GM23338 (cell line): ENCODE results near the gene TUBB. TPM values are rescaled to one million over a fixed set of nuclear protein-coding genes. Genes with fewer than 3 reads are reported as not detected.

Experiments used
- ATAC-seq: fragments of 200-7000 bp; cut with Tn5 transposase; 3 replicates; pipeline ENCODE4 v1.9.1; 2020
- DNase-seq: peaks from one replicate; pipeline ENCODE4 v3.0.0-alpha.2; 2015; ENCODE audit warnings: low spot score
- H2AFZ ChIP-seq: fragments of 200-600 bp; sonication (generic); 2 replicates; pipeline ENCODE4 v1.8.0; 2016; ENCODE audit warnings: antibody characterized with exemption, mild to moderate bottlenecking, moderate library complexity
- H3F3A ChIP-seq: fragments of 200-600 bp; sonication (generic); replicated peaks from 2 replicates; pipeline ENCODE4 v1.8.0; 2017; ENCODE audit warnings: antibody characterized with exemption, mixed run types, low read depth
- H3K27ac ChIP-seq: fragments of 200-600 bp; sonication (generic); 2 replicates; pipeline ENCODE4 v1.6.1; 2016; ENCODE audit warnings: low read depth
- H3K27me3 ChIP-seq: fragments of 200-600 bp; sonication (generic); 2 replicates; pipeline ENCODE4 v1.8.0; 2016; ENCODE audit warnings: mild to moderate bottlenecking, mixed run types, moderate library complexity; ENCODE audit not compliant: insufficient read depth
- H3K36me3 ChIP-seq: fragments of 200-600 bp; sonication (generic); 2 replicates; pipeline ENCODE4 v1.8.0; 2016; ENCODE audit warnings: mild to moderate bottlenecking; ENCODE audit not compliant: insufficient read depth
- H3K4me1 ChIP-seq: fragments of 200-600 bp; sonication (generic); 2 replicates; pipeline ENCODE4 v1.8.0; 2016; ENCODE audit warnings: mild to moderate bottlenecking, moderate library complexity; ENCODE audit not compliant: insufficient read depth
- H3K4me2 ChIP-seq: fragments of 200-600 bp; sonication (generic); 2 replicates; pipeline ENCODE4 v1.7.1; 2017; ENCODE audit warnings: mixed run types
- H3K4me3 ChIP-seq: fragments of 200-600 bp; sonication (generic); 2 replicates; pipeline ENCODE4 v1.6.1; 2016; ENCODE audit warnings: mixed run types
- H3K79me2 ChIP-seq: fragments of 200-600 bp; sonication (generic); replicated peaks from 2 replicates; pipeline ENCODE4 v1.8.0; 2017; ENCODE audit warnings: mild to moderate bottlenecking; ENCODE audit not compliant: insufficient read depth
- H3K9me2 ChIP-seq: fragments of 200-600 bp; sonication (generic); 2 replicates; pipeline ENCODE4 v1.8.0; 2017; ENCODE audit not compliant: insufficient read depth
- H4K20me1 ChIP-seq: fragments of 200-600 bp; sonication (generic); replicated peaks from 2 replicates; pipeline ENCODE4 v1.8.0; 2017; ENCODE audit warnings: mild to moderate bottlenecking; ENCODE audit not compliant: insufficient read depth
- H3K27ac Mint-ChIP-seq: 2 replicates; pipeline ENCODE4 v1.8.0; 2020; ENCODE audit warnings: inconsistent platforms, mild to moderate bottlenecking, moderate library complexity, mixed read lengths
- H3K27me3 Mint-ChIP-seq: 3 replicates; pipeline ENCODE4 v1.8.0; 2022; ENCODE audit warnings: low read depth, mild to moderate bottlenecking, moderate library complexity, mixed read lengths, inconsistent platforms; ENCODE audit not compliant: insufficient read depth, poor library complexity
- H3K36me3 Mint-ChIP-seq: 3 replicates; pipeline ENCODE4 v1.8.0; 2021; ENCODE audit warnings: low read depth, mild to moderate bottlenecking, inconsistent platforms, moderate library complexity, mixed read lengths
- H3K4me1 Mint-ChIP-seq: 3 replicates; pipeline ENCODE4 v1.8.0; 2020; ENCODE audit warnings: mild to moderate bottlenecking, inconsistent platforms, mixed read lengths
- H3K4me3 Mint-ChIP-seq: 3 replicates; pipeline ENCODE4 v1.8.0; 2021; ENCODE audit warnings: moderate library complexity, mild to moderate bottlenecking, inconsistent platforms, mixed read lengths
- H3K9me3 Mint-ChIP-seq: 3 replicates; pipeline ENCODE4 v1.8.0; 2020; ENCODE audit warnings: moderate library complexity, mild to moderate bottlenecking, inconsistent platforms, mixed read lengths
- CREB1 ChIP-seq: fragments of 250-450 bp; sonication (Bioruptor Pico); IDR thresholded peaks from 2 replicates; pipeline ENCODE4 v1.5.0; 2020; ENCODE audit warnings: low read depth, mild to moderate bottlenecking, moderate library complexity
- EZH2 ChIP-seq: fragments of 200-600 bp; sonication (generic); IDR thresholded peaks from one replicate; pipeline ENCODE4 v1.8.0; 2017; ENCODE audit warnings: antibody characterized with exemption, mild to moderate bottlenecking, low read depth; ENCODE audit not compliant: unreplicated experiment
- EZH2phosphoT487 ChIP-seq: fragments of 200-600 bp; sonication (generic); IDR thresholded peaks from one replicate; pipeline ENCODE4 v1.8.1; 2018; ENCODE audit warnings: antibody characterized with exemption; ENCODE audit not compliant: unreplicated experiment
- JUNB ChIP-seq: IDR thresholded peaks from one replicate; pipeline ENCODE4 v1.6.1; 2016; ENCODE audit warnings: antibody characterized with exemption; ENCODE audit not compliant: unreplicated experiment
- NANOG ChIP-seq: IDR thresholded peaks from 2 replicates; pipeline ENCODE4 v1.6.1; 2016; ENCODE audit warnings: antibody characterized with exemption, borderline replicate concordance
- POLR2AphosphoS5 ChIP-seq: IDR thresholded peaks from 2 replicates; pipeline ENCODE4 v1.6.1; 2016; ENCODE audit warnings: antibody characterized with exemption, low read depth
- STAT1 ChIP-seq: IDR thresholded peaks from one replicate; pipeline ENCODE4 v1.6.1; 2016; ENCODE audit warnings: antibody characterized with exemption; ENCODE audit not compliant: unreplicated experiment
- ZNF114 ChIP-seq: fragments of 250-450 bp; sonication (Bioruptor Pico); IDR thresholded peaks from 2 replicates; pipeline ENCODE4 v1.5.0; 2020; ENCODE audit warnings: mild to moderate bottlenecking, moderate library complexity
- ZNF331 ChIP-seq: fragments of 250-450 bp; sonication (Bioruptor Pico); IDR thresholded peaks from 2 replicates; pipeline ENCODE4 v1.5.0; 2020; ENCODE audit warnings: low read depth, mild to moderate bottlenecking, moderate library complexity
- polyA plus RNA-seq: library from polyadenylated mRNA; unstranded; fragments of >200 nt; fragmentation: Nextera tagmentation; extraction: Ambion mirVana; gene quantifications from 2 replicates; pipeline ENCODE4 v1.2.1, GENCODE V29; 2016
- total RNA-seq: library from RNA; depleted of rRNA; stranded (reverse); fragments of >200 nt; shearing (Covaris generic); gene quantifications from 2 replicates; pipeline ENCODE4 v1.2.3, GENCODE V29; 2014
- TF ChIP-seq, protein P1 (sequence below), 2 experiments: fragments of 200-600 bp in 1 of 2; sonication (generic) in 1 of 2; conservative IDR thresholded peaks; 2 replicates each; pipeline versions ENCODE4 v1.5.1 to v1.6.1; 2016 to 2017; ENCODE audit warnings: antibody characterized with exemption in 2 of 2, low read depth in 2 of 2, mild to moderate bottlenecking in 2 of 2, moderate library complexity in 1 of 2
- TF ChIP-seq, protein P2 (sequence below): IDR thresholded peaks from one replicate; pipeline ENCODE4 v1.6.1; 2018; ENCODE audit warnings: antibody characterized with exemption; ENCODE audit not compliant: unreplicated experiment
- TF ChIP-seq, protein P3 (sequence below): IDR thresholded peaks from 2 replicates; pipeline ENCODE4 v1.6.1; 2016; ENCODE audit warnings: antibody characterized with exemption
- TF ChIP-seq, protein P4 (sequence below): fragments of 250-450 bp; sonication (Bioruptor Pico); IDR thresholded peaks from 2 replicates; pipeline ENCODE4 v1.5.0; 2020; ENCODE audit warnings: mild to moderate bottlenecking, moderate library complexity

Gene TUBB
- total and polyA plus RNA-seq, 2 experiments from 2014 or later, result 1,041 to 1,704 TPM

DNA sequence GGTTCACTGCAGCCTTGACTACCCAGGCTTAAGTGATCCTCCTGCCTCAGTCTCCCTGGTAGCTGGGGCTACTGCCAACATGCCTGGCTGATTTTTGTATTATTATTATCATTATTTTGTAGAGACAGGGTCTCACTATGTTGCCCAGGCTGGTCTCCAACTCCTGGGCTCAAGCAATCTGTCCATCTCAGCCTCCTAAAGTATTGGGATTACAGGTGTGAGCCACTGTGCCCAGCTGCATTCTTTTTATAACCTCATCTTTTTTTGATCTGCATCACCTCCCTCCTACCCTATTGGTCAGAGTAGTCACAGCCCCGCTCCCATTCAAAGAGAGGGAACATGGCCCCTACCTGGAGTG, 47.8 kb downstream of the TUBB start:
- DNase-seq (no peak), ATAC-seq (no peak)
- H4K20me1 ChIP-seq, result no peaks in the 10 kb centered on the region
- peaks cover 60% of the 10 kb centered on the region for H3K4me1 Mint-ChIP-seq
- no peaks in the 10 kb centered on the region for H3K27me3 ChIP-seq
- H3K79me2 ChIP-seq, result no peaks in the 10 kb centered on the region
- peaks cover 38% of the 10 kb centered on the region for H3K4me1 ChIP-seq
- no peak overlapping the region for H3K27ac ChIP-seq
- H3K36me3 ChIP-seq, result no peaks in the 10 kb centered on the region
- H3K27me3 Mint-ChIP-seq, result peaks cover 17% of the 10 kb centered on the region
- H3K27ac Mint-ChIP-seq, result no peak overlapping the region
- no peaks in the 10 kb centered on the region for H3F3A ChIP-seq
- H3K4me3 ChIP-seq, result no peak overlapping the region
- H3K9me3 Mint-ChIP-seq, result no peaks in the 10 kb centered on the region; the same call in 2 of the 3 replicates
- no peak overlapping the region for H3K4me2 ChIP-seq
- H3K36me3 Mint-ChIP-seq, result no peaks in the 10 kb centered on the region
- H3K9me2 ChIP-seq, result no peaks in the 10 kb centered on the region
- no peak overlapping the region for H3K4me3 Mint-ChIP-seq
- no peak overlapping the region for H2AFZ ChIP-seq
- no peak for TF ChIP-seq POLR2AphosphoS5
- TF ChIP-seq, protein P1, sequence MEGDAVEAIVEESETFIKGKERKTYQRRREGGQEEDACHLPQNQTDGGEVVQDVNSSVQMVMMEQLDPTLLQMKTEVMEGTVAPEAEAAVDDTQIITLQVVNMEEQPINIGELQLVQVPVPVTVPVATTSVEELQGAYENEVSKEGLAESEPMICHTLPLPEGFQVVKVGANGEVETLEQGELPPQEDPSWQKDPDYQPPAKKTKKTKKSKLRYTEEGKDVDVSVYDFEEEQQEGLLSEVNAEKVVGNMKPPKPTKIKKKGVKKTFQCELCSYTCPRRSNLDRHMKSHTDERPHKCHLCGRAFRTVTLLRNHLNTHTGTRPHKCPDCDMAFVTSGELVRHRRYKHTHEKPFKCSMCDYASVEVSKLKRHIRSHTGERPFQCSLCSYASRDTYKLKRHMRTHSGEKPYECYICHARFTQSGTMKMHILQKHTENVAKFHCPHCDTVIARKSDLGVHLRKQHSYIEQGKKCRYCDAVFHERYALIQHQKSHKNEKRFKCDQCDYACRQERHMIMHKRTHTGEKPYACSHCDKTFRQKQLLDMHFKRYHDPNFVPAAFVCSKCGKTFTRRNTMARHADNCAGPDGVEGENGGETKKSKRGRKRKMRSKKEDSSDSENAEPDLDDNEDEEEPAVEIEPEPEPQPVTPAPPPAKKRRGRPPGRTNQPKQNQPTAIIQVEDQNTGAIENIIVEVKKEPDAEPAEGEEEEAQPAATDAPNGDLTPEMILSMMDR (conservative IDR thresholded peaks at IDR 0.05; ENCODE audit: low read depth in 2 of 2), result no peak
- TF ChIP-seq, protein P2, sequence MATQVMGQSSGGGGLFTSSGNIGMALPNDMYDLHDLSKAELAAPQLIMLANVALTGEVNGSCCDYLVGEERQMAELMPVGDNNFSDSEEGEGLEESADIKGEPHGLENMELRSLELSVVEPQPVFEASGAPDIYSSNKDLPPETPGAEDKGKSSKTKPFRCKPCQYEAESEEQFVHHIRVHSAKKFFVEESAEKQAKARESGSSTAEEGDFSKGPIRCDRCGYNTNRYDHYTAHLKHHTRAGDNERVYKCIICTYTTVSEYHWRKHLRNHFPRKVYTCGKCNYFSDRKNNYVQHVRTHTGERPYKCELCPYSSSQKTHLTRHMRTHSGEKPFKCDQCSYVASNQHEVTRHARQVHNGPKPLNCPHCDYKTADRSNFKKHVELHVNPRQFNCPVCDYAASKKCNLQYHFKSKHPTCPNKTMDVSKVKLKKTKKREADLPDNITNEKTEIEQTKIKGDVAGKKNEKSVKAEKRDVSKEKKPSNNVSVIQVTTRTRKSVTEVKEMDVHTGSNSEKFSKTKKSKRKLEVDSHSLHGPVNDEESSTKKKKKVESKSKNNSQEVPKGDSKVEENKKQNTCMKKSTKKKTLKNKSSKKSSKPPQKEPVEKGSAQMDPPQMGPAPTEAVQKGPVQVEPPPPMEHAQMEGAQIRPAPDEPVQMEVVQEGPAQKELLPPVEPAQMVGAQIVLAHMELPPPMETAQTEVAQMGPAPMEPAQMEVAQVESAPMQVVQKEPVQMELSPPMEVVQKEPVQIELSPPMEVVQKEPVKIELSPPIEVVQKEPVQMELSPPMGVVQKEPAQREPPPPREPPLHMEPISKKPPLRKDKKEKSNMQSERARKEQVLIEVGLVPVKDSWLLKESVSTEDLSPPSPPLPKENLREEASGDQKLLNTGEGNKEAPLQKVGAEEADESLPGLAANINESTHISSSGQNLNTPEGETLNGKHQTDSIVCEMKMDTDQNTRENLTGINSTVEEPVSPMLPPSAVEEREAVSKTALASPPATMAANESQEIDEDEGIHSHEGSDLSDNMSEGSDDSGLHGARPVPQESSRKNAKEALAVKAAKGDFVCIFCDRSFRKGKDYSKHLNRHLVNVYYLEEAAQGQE, result no peak
- no peak for TF ChIP-seq ZNF331 (CRISPR knock-in tag)
- no peak for TF ChIP-seq STAT1
- TF ChIP-seq ZNF114 (CRISPR knock-in tag), result no peak
- TF ChIP-seq CREB1 (CRISPR knock-in tag), result no peak
- TF ChIP-seq NANOG, result no peak
- TF ChIP-seq EZH2, result no peak
- TF ChIP-seq, protein P3, sequence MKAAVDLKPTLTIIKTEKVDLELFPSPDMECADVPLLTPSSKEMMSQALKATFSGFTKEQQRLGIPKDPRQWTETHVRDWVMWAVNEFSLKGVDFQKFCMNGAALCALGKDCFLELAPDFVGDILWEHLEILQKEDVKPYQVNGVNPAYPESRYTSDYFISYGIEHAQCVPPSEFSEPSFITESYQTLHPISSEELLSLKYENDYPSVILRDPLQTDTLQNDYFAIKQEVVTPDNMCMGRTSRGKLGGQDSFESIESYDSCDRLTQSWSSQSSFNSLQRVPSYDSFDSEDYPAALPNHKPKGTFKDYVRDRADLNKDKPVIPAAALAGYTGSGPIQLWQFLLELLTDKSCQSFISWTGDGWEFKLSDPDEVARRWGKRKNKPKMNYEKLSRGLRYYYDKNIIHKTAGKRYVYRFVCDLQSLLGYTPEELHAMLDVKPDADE, result no peak
- no peak for TF ChIP-seq JUNB
- TF ChIP-seq EZH2phosphoT487, result no peak
- TF ChIP-seq, protein P4, sequence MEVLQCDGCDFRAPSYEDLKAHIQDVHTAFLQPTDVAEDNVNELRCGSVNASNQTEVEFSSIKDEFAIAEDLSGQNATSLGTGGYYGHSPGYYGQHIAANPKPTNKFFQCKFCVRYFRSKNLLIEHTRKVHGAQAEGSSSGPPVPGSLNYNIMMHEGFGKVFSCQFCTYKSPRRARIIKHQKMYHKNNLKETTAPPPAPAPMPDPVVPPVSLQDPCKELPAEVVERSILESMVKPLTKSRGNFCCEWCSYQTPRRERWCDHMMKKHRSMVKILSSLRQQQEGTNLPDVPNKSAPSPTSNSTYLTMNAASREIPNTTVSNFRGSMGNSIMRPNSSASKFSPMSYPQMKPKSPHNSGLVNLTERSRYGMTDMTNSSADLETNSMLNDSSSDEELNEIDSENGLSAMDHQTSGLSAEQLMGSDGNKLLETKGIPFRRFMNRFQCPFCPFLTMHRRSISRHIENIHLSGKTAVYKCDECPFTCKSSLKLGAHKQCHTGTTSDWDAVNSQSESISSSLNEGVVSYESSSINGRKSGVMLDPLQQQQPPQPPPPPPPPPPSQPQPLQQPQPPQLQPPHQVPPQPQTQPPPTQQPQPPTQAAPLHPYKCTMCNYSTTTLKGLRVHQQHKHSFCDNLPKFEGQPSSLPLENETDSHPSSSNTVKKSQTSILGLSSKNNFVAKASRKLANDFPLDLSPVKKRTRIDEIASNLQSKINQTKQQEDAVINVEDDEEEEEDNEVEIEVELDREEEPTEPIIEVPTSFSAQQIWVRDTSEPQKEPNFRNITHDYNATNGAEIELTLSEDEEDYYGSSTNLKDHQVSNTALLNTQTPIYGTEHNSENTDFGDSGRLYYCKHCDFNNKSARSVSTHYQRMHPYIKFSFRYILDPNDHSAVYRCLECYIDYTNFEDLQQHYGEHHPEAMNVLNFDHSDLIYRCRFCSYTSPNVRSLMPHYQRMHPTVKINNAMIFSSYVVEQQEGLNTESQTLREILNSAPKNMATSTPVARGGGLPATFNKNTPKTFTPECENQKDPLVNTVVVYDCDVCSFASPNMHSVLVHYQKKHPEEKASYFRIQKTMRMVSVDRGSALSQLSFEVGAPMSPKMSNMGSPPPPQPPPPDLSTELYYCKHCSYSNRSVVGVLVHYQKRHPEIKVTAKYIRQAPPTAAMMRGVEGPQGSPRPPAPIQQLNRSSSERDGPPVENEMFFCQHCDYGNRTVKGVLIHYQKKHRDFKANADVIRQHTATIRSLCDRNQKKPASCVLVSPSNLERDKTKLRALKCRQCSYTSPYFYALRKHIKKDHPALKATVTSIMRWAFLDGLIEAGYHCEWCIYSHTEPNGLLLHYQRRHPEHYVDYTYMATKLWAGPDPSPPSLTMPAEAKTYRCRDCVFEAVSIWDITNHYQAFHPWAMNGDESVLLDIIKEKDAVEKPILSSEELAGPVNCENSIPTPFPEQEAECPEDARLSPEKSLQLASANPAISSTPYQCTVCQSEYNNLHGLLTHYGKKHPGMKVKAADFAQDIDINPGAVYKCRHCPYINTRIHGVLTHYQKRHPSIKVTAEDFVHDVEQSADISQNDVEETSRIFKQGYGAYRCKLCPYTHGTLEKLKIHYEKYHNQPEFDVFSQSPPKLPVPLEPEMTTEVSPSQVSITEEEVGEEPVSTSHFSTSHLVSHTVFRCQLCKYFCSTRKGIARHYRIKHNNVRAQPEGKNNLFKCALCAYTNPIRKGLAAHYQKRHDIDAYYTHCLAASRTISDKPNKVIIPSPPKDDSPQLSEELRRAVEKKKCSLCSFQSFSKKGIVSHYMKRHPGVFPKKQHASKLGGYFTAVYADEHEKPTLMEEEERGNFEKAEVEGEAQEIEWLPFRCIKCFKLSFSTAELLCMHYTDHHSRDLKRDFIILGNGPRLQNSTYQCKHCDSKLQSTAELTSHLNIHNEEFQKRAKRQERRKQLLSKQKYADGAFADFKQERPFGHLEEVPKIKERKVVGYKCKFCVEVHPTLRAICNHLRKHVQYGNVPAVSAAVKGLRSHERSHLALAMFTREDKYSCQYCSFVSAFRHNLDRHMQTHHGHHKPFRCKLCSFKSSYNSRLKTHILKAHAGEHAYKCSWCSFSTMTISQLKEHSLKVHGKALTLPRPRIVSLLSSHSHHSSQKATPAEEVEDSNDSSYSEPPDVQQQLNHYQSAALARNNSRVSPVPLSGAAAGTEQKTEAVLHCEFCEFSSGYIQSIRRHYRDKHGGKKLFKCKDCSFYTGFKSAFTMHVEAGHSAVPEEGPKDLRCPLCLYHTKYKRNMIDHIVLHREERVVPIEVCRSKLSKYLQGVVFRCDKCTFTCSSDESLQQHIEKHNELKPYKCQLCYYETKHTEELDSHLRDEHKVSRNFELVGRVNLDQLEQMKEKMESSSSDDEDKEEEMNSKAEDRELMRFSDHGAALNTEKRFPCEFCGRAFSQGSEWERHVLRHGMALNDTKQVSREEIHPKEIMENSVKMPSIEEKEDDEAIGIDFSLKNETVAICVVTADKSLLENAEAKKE, result no peak
